Keratinocyte (primary cell): ENCODE data around the gene MIER3.

Experiments used
- EZH2 ChIP-seq: IDR thresholded peaks from one replicate; pipeline ENCODE4 v1.6.1; 2012; ENCODE audit warnings: inconsistent platforms, mild to moderate bottlenecking, low read length, moderate library complexity
- TF ChIP-seq, protein P1 (sequence below), 3 experiments: IDR thresholded peaks in 1 of 3; conservative IDR thresholded peaks in 1 of 3; optimal IDR thresholded peaks in 1 of 3; 2 replicates in 2 of 3; 3 replicates in 1 of 3; pipeline versions ENCODE3 to v1.5.1; 2011; ENCODE audit warnings: low read length in 3 of 3, mild to moderate bottlenecking in 3 of 3, moderate library complexity in 2 of 3, control low read depth in 1 of 3, inconsistent platforms in 1 of 3; ENCODE audit not compliant: insufficient read depth in 2 of 3; ENCODE audit errors: extremely low read depth in 1 of 3

- TF ChIP-seq, protein P1, sequence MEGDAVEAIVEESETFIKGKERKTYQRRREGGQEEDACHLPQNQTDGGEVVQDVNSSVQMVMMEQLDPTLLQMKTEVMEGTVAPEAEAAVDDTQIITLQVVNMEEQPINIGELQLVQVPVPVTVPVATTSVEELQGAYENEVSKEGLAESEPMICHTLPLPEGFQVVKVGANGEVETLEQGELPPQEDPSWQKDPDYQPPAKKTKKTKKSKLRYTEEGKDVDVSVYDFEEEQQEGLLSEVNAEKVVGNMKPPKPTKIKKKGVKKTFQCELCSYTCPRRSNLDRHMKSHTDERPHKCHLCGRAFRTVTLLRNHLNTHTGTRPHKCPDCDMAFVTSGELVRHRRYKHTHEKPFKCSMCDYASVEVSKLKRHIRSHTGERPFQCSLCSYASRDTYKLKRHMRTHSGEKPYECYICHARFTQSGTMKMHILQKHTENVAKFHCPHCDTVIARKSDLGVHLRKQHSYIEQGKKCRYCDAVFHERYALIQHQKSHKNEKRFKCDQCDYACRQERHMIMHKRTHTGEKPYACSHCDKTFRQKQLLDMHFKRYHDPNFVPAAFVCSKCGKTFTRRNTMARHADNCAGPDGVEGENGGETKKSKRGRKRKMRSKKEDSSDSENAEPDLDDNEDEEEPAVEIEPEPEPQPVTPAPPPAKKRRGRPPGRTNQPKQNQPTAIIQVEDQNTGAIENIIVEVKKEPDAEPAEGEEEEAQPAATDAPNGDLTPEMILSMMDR (optimal IDR thresholded peaks at IDR 0.05 in 1 of 3, IDR thresholded peaks at IDR 0.05 in 1 of 3, conservative IDR thresholded peaks at IDR 0.05 in 1 of 3; ENCODE audit: extremely low read depth in 1 of 3, insufficient read depth in 2 of 3, low read length in 3 of 3): no peak
- TF ChIP-seq EZH2: no peak
Measured at GRCh38 chr5:56909294-56910209, 42.4 kb downstream of the MIER3 start, which contains the start of gene SETD9.
